Vagina (tissue), 2 donors: Measurements from ENCODE around the gene CAPN3. TPM values are rescaled to one million over a fixed set of nuclear protein-coding genes. Genes with fewer than 3 reads are reported as not detected.
"Not testable (repeated sequence)": the region's sequence is repeated elsewhere in the genome, so short reads cannot be mapped to it uniquely, and the experiment has no call there.

Source experiments
- DNase-seq, 2 donors: peaks; one replicate each; pipeline ENCODE4 v3.0.0-alpha.2; 2017; ENCODE audit errors: extremely low spot score in 2 of 2
- H3K27ac ChIP-seq: fragments of 200-600 bp; sonication (generic); one replicate; pipeline ENCODE4 v1.5.1; 2019
- H3K27me3 ChIP-seq: fragments of 200-600 bp; sonication (generic); one replicate; pipeline ENCODE4 v1.5.1; 2019
- H3K36me3 ChIP-seq, 2 donors: fragments of 200-600 bp; sonication (generic); one replicate each; pipeline ENCODE4 v1.5.1; 2017 to 2019
- H3K4me1 ChIP-seq: fragments of 200-600 bp; sonication (generic); one replicate; pipeline ENCODE4 v1.5.1; 2019
- H3K4me3 ChIP-seq, 2 donors: fragments of 200-600 bp; sonication (generic); 1 replicate in 1 of 2; 2 replicates in 1 of 2; pipeline ENCODE4 v1.5.1; 2016 to 2019
- H3K9me3 ChIP-seq: fragments of 200-600 bp; sonication (generic); one replicate; pipeline ENCODE4 v1.5.1; 2019
- CTCF ChIP-seq, 3 experiments: fragments of 450-650 bp in 2 of 3; fragments of 200-600 bp in 1 of 3; sonication (generic) in 1 of 3; IDR thresholded peaks; one replicate each; pipeline ENCODE4 v1.5.1; 2017 to 2019; ENCODE audit warnings: antibody characterized with exemption in 3 of 3, mild to moderate bottlenecking in 2 of 3, moderate library complexity in 2 of 3
- POLR2A ChIP-seq, 2 donors: fragments of 450-650 bp; IDR thresholded peaks; one replicate each; pipeline ENCODE4 v1.6.1; 2017; ENCODE audit warnings: antibody characterized with exemption in 2 of 2, mild to moderate bottlenecking in 2 of 2, moderate library complexity in 2 of 2
- POLR2AphosphoS5 ChIP-seq, 2 donors: sonication (generic); formaldehyde crosslinking; IDR thresholded peaks; one replicate each; pipeline ENCODE4 v1.9.0; 2017; ENCODE audit warnings: antibody characterized with exemption in 2 of 2, mild to moderate bottlenecking in 2 of 2, low read depth in 1 of 2; ENCODE audit not compliant: insufficient read depth in 1 of 2
- intact Hi-C: fragments of 100-400 bp; cut with DNase I; formaldehyde crosslinking; loops from one replicate; pipeline ENCODE4 v1.15.1; 2023
- total RNA-seq: library from RNA; depleted of rRNA; stranded (reverse); fragments of >200 nt; gene quantifications from one replicate; pipeline ENCODE4 v1.2.3, GENCODE V29; 2016

CAPN3 gene
- total RNA-seq, 1 donor from 2014 or later = 18.4 TPM

- H3K27me3 ChIP-seq = no peaks in the 10 kb centered on the region
- H3K4me1 ChIP-seq = no peaks in the 10 kb centered on the region
- H3K4me3 ChIP-seq = no peak overlapping the region
- intact Hi-C loops = no loop called here
- TF ChIP-seq POLR2AphosphoS5 (IDR thresholded peaks at IDR 0.05; ENCODE audit: insufficient read depth in 1 of 2, low read depth in 1 of 2) (no peak), CTCF (IDR thresholded peaks at IDR 0.05) (no peak), POLR2A (IDR thresholded peaks at IDR 0.05) (no peak)
- DNase-seq = no peak
- H3K36me3 ChIP-seq = peaks cover 0 to 17% of the 10 kb centered on the region in 2 donors
- no peaks in the 10 kb centered on the region for H3K9me3 ChIP-seq
- H3K27ac ChIP-seq = no peak overlapping the region
These were observed 27.0 kb upstream of the CAPN3 start for GRCh38 chr15:42332331-42332730.

- no peaks in the 10 kb centered on the region for H3K27me3 ChIP-seq
- intact Hi-C loops = no loop called here
- H3K27ac ChIP-seq = no peak overlapping the region
- H3K4me3 ChIP-seq = no peak overlapping the region
- H3K36me3 ChIP-seq = peaks cover 0 to 17% of the 10 kb centered on the region in 2 donors
- no peaks in the 10 kb centered on the region for H3K4me1 ChIP-seq
- no peak for DNase-seq
- no peaks in the 10 kb centered on the region for H3K9me3 ChIP-seq
- TF ChIP-seq POLR2A (IDR thresholded peaks at IDR 0.05) = no peak
- no peak for TF ChIP-seq POLR2AphosphoS5 (IDR thresholded peaks at IDR 0.05; ENCODE audit: insufficient read depth in 1 of 2, low read depth in 1 of 2)
- no peak for TF ChIP-seq CTCF (IDR thresholded peaks at IDR 0.05)
These were observed 24.2 kb upstream of the CAPN3 start for GRCh38 chr15:42335074-42335473.

- peaks cover 0 to 12% of the 10 kb centered on the region in 2 donors for H3K36me3 ChIP-seq
- DNase-seq, H3K9me3 ChIP-seq, H3K27ac ChIP-seq, H3K4me3 ChIP-seq, intact Hi-C loops, H3K4me1 ChIP-seq, H3K27me3 ChIP-seq: not testable (repeated sequence)
These were observed 22.7 kb upstream of the CAPN3 start for GRCh38 chr15:42336650-42337049.

GRCh38 chr15:42337104-42337503 is 22.2 kb upstream of the CAPN3 start:
- H3K4me3 ChIP-seq, H3K27ac ChIP-seq, DNase-seq, H3K27me3 ChIP-seq, H3K9me3 ChIP-seq, H3K4me1 ChIP-seq, intact Hi-C loops: not testable (repeated sequence)
- peaks cover 0 to 12% of the 10 kb centered on the region in 2 donors for H3K36me3 ChIP-seq

- H3K36me3 ChIP-seq = peaks cover 0 to 14% of the 10 kb centered on the region in 2 donors
These were observed 20.8 kb upstream of the CAPN3 start for GRCh38 chr15:42338500-42338899.

More at GRCh38 chr15:42338500-42338899, 20.8 kb upstream of the CAPN3 start:
- no peak overlapping the region for H3K4me3 ChIP-seq
- H3K9me3 ChIP-seq = no peaks in the 10 kb centered on the region
- DNase-seq = no peak
- H3K27ac ChIP-seq = no peak overlapping the region
- H3K27me3 ChIP-seq = no peaks in the 10 kb centered on the region
- H3K4me1 ChIP-seq = no peaks in the 10 kb centered on the region
- intact Hi-C loops = no loop called here
- TF ChIP-seq CTCF (IDR thresholded peaks at IDR 0.05) = no peak
- TF ChIP-seq POLR2A (IDR thresholded peaks at IDR 0.05) = no peak
- TF ChIP-seq POLR2AphosphoS5 (IDR thresholded peaks at IDR 0.05; ENCODE audit: insufficient read depth in 1 of 2, low read depth in 1 of 2) = no peak
